GM21528 (cell line): Measurements from ENCODE around the gene RNF207.

Experiments
- ATAC-seq: cut with Tn5 transposase; IDR thresholded peaks from one replicate; pipeline ENCODE4 v1.9.1; 2021; ENCODE audit warnings: mild to moderate bottlenecking, moderate library complexity; ENCODE audit not compliant: unreplicated experiment, low FRiP score

Gene RNF207, protein sequence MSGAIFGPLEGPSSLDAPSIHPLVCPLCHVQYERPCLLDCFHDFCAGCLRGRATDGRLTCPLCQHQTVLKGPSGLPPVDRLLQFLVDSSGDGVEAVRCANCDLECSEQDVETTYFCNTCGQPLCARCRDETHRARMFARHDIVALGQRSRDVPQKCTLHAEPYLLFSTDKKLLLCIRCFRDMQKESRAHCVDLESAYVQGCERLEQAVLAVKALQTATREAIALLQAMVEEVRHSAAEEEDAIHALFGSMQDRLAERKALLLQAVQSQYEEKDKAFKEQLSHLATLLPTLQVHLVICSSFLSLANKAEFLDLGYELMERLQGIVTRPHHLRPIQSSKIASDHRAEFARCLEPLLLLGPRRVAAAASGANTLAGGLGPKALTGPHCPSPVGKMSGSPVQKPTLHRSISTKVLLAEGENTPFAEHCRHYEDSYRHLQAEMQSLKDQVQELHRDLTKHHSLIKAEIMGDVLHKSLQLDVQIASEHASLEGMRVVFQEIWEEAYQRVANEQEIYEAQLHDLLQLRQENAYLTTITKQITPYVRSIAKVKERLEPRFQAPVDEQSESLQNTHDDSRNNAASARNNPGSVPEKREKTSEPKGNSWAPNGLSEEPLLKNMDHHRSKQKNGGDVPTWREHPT

DNA sequence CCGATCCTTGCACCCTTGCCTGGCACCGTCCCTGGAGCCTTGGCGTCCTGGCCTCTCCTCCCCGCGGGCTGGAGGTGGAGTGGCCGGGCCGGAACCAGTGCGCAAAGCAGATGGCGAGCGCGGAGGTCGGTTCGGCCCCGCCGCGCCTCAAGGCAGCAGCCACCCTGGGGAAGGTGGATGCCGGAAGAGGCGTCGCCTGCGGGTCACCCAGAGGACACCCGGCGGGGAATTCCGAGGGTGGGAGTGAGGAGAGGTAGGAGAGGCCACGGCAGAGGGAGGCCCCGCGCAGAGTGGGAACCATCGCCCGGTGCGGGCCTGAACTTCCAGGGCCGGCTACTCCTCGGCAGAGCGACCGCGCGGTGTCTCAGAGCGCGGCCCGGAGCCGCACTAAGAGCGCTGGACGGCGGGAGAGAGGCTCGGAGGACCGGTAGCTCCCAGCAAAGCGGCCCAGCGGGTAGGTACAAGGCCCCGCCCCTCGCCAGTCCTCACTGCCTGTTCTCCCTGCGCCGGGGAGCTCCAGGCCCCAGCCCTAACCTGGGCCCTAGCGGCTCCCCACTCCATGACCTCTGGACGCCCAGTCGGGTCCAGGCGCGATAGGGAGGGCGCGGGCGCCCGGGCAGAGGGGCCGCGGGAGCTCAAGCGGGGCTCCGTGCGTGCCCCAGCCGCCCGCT is at the start of gene RNF207:
Gene RNF207 (plus strand): TSS at position 271 of the 671 bp plus-strand sequence. CDS start 417 bp downstream, outside the sequence.
- ATAC-seq, result peak; percentile 49

- ATAC-seq, result no peak
Observed at GRCh38 chr1:6157132-6157527, 48.8 kb upstream of the RNF207 start.

DNA sequence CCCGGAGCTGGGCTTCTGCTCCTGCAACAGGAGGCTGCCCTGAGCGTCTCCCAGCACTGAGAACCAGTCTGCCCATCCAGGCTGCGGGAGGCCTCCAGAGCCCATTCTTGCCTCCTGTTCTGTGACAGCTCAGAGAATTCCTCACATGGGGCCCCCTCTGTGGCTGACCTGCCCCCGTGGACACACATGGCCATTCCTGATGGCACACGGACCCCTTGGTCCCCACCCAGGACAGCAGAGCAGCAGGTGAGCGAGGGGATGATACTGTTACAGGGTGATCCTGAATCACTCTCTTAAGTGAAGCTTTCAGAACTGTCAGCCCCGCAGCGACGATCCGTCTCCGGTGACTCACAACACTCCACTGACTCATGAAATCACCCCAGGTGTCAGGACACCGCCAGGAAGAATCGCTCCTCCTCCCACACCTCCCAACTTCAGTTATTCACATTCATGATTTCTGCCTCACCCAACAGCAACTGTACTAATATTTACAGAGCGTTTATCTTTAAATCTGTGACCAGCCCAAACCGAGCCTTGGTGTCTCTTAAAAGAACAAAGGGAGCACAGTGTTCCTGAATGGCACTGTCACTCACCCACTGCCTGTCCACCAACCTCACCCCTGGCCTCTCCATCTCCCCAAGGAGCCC is 48.3 kb upstream of the RNF207 start:
- no peak for ATAC-seq

DNA sequence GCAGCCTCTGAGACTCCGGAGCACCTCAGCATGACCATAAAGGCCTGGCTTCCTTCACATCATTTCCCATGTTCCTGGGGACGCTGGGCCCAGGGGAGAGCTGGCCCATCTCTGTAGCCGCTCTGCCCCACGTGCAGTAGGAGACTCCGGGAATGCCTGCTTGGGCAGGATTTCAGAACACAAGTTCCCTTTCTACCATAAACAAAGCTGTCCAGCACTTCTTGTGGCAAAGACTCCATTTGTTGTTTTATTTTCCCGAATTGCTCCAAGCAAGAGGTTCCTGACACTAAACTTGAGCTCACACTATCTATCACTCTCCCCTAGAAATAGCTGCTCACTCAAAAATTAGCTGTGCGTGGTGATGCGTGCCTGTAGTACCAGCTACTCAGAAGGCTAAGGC is 47.7 kb upstream of the RNF207 start:
- no peak for ATAC-seq

- no peak for ATAC-seq
Observed at GRCh38 chr1:6162341-6162740, 43.6 kb upstream of the RNF207 start.

- no peak for ATAC-seq
Observed at GRCh38 chr1:6162773-6163172, 43.1 kb upstream of the RNF207 start.

DNA sequence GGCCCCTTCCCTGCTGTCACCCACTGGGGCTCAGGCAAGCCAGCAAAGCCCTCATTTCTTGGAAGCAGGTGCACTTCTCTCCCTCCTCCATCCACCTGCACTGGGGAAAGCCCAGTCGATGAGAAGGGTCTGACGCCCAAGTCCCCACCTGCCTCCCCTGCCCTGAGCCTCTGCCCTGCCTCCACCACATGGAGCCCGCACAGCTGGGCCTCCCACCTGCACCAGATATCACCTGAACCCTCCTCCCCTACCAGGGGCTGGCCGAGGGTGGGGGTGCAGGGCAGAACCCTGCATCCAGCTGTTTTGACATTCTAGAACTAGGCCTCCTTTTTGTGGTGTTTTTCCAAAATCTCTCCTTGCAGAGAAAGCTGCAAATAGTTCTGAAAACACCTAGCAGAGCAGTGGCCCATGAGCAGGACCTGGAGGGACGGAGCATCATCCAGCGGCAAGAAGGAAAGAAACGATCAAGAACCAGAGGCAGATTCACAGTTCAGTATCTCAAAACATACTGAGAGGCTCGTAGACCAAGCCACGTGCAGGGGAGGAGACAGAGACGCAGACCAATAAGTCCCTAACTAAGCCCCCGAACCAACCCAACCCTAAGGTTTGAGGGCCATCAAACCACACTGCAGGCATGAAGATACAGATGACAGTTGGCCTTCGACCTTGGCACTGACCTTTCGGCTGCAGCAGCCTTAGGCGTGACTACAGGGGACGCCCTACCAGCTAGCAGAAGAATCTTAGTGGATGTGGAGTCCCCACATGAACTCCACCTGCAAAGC is 42.5 kb upstream of the RNF207 start:
- ATAC-seq, result no peak

DNA sequence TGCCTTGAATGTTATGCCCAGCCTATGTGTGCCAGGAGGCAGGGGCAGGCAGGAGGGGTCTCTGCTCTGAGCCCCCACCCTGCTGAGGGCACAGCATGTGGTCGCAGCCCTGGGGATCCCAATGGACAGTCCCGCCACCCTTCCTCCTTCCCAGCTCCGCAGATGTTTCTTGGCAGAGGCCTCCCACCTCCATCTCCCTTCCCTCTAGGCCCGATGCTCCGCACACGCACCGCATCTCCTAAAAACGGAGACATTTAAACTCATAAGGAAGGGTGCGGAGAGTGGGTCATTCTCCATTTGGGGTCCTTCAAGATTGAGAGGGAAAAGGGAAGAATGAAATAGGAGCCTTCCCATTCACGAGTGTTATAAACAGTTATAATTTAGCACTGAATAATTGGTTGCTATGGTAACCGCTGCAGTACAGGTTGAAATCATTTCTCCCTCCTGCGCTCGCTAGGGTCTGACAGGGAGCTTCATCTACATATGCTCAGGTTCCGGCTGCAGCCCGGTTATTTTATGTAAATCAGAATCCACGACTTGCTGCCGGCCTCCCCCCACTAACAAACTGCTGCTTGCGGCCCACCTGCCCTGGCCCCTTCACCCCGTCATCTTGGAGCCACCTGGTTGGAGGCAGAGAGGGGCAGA is 41.8 kb upstream of the RNF207 start:
- ATAC-seq, result no peak

- no peak for ATAC-seq
Observed at GRCh38 chr1:6165027-6165426, 40.9 kb upstream of the RNF207 start.

- ATAC-seq, result no peak
Observed at GRCh38 chr1:6165441-6165985, 40.4 kb upstream of the RNF207 start.

DNA sequence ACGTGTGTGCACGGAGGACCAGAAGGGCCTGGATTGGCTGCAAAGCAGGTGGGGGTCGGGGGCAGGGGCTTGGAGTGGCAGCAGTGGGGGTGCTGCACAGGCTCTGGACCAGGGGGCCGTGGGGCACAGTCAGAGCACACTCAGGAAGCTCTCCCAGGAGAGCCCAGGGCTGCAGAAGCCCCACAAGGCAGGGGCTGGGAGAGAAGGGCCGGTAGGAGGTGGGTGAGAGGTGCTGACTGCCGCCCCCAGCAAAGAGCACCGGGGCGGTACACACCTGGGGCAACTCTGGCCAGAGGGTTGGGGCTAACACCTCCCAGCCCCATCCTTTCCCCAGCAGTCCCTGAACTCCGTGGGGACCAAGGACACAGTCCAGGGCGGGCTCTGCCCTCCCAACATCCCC is 39.7 kb upstream of the RNF207 start:
- no peak for ATAC-seq

DNA sequence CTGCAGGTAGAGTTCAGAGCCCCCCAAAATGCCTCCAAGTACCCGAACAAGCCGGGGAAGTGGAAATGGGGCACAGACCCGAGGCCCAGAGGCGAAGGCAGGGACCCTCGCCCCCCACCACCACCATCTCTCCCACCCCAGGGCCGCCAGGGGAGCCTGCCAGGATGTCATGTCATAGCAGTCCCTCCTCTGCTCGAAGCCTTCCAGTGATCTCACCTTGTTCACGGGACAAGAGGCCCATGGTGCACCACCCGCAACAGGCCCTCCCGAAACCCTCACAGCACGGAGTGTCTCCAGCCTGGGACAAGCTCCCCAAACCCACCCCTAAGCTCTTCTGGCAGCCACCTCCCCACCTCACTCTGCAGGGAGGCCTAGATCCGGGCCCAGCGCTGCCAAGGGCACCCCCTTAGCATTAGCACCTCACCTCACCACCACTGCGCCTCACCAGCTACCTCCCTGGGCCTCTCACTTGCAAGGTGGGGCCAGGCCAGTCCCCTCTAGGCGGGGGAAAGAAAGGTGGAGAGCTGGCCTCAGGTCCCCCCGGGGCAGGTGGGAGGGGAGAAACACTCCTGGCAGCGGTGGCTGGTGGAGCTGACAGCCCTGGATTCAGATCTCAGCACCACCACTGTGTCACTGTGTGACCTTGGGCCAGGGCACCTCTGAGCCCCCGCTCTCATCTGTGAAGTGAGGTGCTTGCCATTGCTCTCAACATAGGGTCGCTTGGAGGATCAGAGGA is 39.1 kb upstream of the RNF207 start:
- ATAC-seq, result no peak

DNA sequence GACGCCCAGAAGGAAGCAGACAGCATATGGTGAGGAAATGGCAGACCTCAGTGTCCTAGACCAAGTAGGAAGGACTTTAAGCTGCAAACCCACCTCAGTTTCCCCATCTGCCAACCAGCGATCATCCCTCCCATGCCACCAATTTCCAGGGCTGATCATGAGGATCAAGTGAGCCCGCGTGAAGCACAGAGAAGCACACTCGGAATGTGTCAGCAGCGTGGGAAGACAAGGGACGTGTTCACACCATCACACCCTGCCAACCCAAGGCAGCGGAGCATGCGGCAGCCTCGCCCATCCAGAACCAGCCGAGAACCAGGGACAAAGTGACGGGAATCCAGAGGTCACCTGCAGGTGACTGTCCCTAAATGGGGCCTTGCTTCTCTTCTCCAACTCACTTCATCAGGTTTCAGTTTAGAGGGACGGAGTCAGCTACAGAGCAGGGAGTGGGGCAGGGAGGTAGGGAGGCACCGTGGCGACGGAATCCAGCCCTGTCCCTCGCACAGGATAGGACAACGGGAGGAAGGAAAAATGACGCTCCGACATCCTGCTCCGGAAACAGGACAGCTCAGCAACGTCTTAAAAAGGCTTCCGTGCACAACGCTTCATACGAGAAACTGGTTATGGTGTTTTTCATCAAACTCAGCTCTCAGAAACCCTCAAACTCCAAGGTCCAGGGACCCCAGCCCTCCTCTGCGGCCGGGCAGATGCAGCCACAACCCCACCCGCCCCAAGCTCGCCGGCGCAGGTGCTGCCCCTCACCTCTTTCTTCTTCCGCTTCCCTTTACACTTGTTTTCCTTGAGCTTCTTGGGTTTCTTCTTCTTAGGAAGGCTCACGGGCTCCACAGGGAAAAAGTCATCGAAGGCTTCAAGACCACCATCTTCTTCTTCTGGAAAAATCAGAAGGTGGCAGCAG is 38.3 kb upstream of the RNF207 start:
- ATAC-seq, result no peak

GRCh38 chr1:6168947-6169586 is 36.9 kb upstream of the RNF207 start:
- no peak for ATAC-seq

DNA sequence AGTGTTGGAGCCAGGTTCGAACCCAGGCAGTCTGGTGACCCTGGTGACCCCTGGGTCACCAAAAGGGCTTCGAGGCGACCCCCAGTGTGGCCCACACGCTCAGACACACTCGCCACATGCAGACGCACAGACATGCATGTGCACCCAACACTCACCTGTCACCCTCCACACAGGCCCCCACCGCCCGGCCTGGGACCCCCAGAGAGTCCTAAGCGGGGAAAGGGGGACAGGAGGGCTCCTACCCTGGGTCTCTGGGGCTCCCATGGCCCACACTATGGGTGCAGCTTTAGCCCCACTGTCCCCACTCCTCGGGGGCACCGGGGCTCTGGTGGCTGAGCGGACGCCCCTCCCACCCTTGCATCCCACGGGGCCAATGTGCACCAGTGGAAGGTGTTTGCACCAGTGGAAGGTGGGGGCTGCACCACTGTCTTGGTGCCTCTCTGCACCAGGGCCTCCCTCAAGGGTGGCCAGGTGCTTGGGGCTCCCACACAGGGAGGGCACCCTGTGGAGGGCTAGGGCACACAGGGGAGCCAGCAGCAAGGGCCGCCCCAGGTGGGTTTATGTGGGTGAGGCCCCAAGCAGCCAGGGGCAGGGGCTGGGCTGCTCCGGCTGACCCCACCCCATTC is 35.7 kb upstream of the RNF207 start:
- no peak for ATAC-seq

DNA sequence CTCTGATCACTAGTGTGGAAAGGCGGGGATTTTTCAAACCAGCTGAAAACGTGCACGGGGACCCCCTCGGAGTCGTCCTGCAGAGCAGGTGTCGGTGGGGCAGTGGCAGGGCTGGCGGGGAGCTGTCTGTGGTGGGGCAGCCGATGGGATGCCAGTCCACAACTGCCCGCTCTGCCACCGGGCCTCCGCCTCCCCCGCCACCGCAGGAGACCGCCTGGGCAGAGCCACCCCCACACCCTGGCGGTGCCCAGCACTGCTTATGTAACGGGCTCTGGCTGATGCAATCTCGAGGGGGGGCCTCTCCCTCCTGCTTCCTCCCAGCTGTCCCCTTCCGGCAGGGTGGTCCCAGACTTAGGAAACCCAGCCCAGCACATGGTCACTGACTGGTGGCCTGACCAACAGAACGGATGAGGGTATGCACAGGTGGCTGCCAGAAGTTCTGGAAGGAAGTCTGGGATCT is 35.1 kb upstream of the RNF207 start:
- no peak for ATAC-seq
